Measurements from ENCODE around the gene HLA-DQA1. TPM values are rescaled to one million over a fixed set of nuclear protein-coding genes. Genes with fewer than 3 reads are reported as not detected.

The HLA-DQA1 gene
- total RNA-seq, 1 donor from 2014 or later = not detected

- H3K9me3 ChIP-seq (ENCODE audit: low read depth) = no peaks in the 10 kb centered on the region
- H3K4me3 ChIP-seq = no peak overlapping the region
- no peaks in the 10 kb centered on the region for H3F3A ChIP-seq (ENCODE audit: low read depth)
- H3K36me3 ChIP-seq = no peaks in the 10 kb centered on the region
- H3K27me3 Mint-ChIP-seq (ENCODE audit: insufficient read depth, low read depth) = peaks cover 29% of the 10 kb centered on the region
- H3K9me3 Mint-ChIP-seq = no peaks in the 10 kb centered on the region
- H3K79me2 ChIP-seq (ENCODE audit: low read depth) = no peaks in the 10 kb centered on the region
- H3K4me3 Mint-ChIP-seq = peak overlapping the region; percentile 66
- peaks cover 10% of the 10 kb centered on the region for H3K27me3 ChIP-seq
- peak; percentile 10 for DNase-seq (ENCODE audit: low spot score)
- no peaks in the 10 kb centered on the region for H3K4me1 ChIP-seq
- H3K9ac ChIP-seq = no peak overlapping the region
- peaks cover 2% of the 10 kb centered on the region for H3K36me3 Mint-ChIP-seq
- H3K4me1 Mint-ChIP-seq = peaks cover 11% of the 10 kb centered on the region
- no peak overlapping the region for H3K27ac Mint-ChIP-seq
- no peaks in the 10 kb centered on the region for H4K20me1 ChIP-seq (ENCODE audit: low read depth)
- no peak for TF ChIP-seq EZH2 (IDR thresholded peaks at IDR 0.05)
- TF ChIP-seq EZH2phosphoT487 (IDR thresholded peaks at IDR 0.05) = no peak
- no peak for TF ChIP-seq CTCF (IDR thresholded peaks at IDR 0.05)
- no peak overlapping the region for H3K4me2 ChIP-seq
- H2AFZ ChIP-seq (replicated peaks) = no peak overlapping the region
- H3K27ac ChIP-seq = no peak overlapping the region
These were observed 27.7 kb downstream of the HLA-DQA1 start for GRCh38 chr6:32664827-32665362.

GRCh38 chr6:32665661-32666060, 28.5 kb downstream of the HLA-DQA1 start:
- H3K4me2 ChIP-seq = peak overlapping the region; percentile 72
- no peak for TF ChIP-seq CTCF (IDR thresholded peaks at IDR 0.05)
- no peak for TF ChIP-seq EZH2phosphoT487 (IDR thresholded peaks at IDR 0.05)
- TF ChIP-seq EZH2 (IDR thresholded peaks at IDR 0.05) = no peak

GRCh38 chr6:32666420-32667300, 29.5 kb downstream of the HLA-DQA1 start, which contains the start of gene HLA-DQB1:
TSS of gene HLA-DQB1 (minus strand) at chr6:32666657. CDS start at chr6:32666607, 50 bp downstream.
- H3K27ac ChIP-seq = no peak within 1 kb of the TSS
- Mint-ChIP-seq H3K27ac (no peak within 1 kb of the TSS), H3K4me3 (peak within 1 kb of the TSS; percentile 79), H3K4me1 (peaks cover 11% of the 10 kb centered on the region), H3K27me3 (ENCODE audit: insufficient read depth, low read depth) (peaks cover 28% of the 10 kb centered on the region), H3K36me3 (peaks cover 2% of the 10 kb centered on the region), H3K9me3 (no peaks in the 10 kb centered on the region)
- H3F3A ChIP-seq (ENCODE audit: low read depth) = no peaks in the 10 kb centered on the region
- H3K4me3 ChIP-seq = peak within 1 kb of the TSS; percentile 65
- H3K36me3 ChIP-seq = no peaks in the 10 kb centered on the region
- no peaks in the 10 kb centered on the region for H3K9me3 ChIP-seq (ENCODE audit: low read depth)
- no peaks in the 10 kb centered on the region for H4K20me1 ChIP-seq (ENCODE audit: low read depth)
- H3K79me2 ChIP-seq (ENCODE audit: low read depth) = no peaks in the 10 kb centered on the region
- TF ChIP-seq EZH2 (IDR thresholded peaks at IDR 0.05) (no peak), EZH2phosphoT487 (IDR thresholded peaks at IDR 0.05) (no peak), CTCF (IDR thresholded peaks at IDR 0.05) (no peak)
- peaks cover 10% of the 10 kb centered on the region for H3K27me3 ChIP-seq
- H3K9ac ChIP-seq = no peak within 1 kb of the TSS
- peak within 1 kb of the TSS; percentile 98 for H2AFZ ChIP-seq (replicated peaks)
- H3K4me2 ChIP-seq = peak within 1 kb of the TSS; percentile 72
- DNase-seq (ENCODE audit: low spot score) = peak; percentile 79
- H3K4me1 ChIP-seq = no peaks in the 10 kb centered on the region

More at GRCh38 chr6:32665661-32666060, 28.5 kb downstream of the HLA-DQA1 start:
- no peak for DNase-seq (ENCODE audit: low spot score)
- no peaks in the 10 kb centered on the region for H3F3A ChIP-seq (ENCODE audit: low read depth)
- H2AFZ ChIP-seq (replicated peaks) = no peak overlapping the region
- H4K20me1 ChIP-seq (ENCODE audit: low read depth) = no peaks in the 10 kb centered on the region
- Mint-ChIP-seq H3K4me3 (peak overlapping the region; percentile 79), H3K36me3 (peaks cover 2% of the 10 kb centered on the region), H3K27ac (no peak overlapping the region), H3K27me3 (ENCODE audit: insufficient read depth, low read depth) (peaks cover 28% of the 10 kb centered on the region), H3K4me1 (peaks cover 11% of the 10 kb centered on the region), H3K9me3 (no peaks in the 10 kb centered on the region)
- H3K79me2 ChIP-seq (ENCODE audit: low read depth) = no peaks in the 10 kb centered on the region
- H3K4me3 ChIP-seq = peak overlapping the region; percentile 65
- no peak overlapping the region for H3K9ac ChIP-seq
- no peak overlapping the region for H3K27ac ChIP-seq
- H3K4me1 ChIP-seq = no peaks in the 10 kb centered on the region
- H3K36me3 ChIP-seq = no peaks in the 10 kb centered on the region
- peaks cover 10% of the 10 kb centered on the region for H3K27me3 ChIP-seq
- no peaks in the 10 kb centered on the region for H3K9me3 ChIP-seq (ENCODE audit: low read depth)

Measured in neural progenitor cell (in vitro differentiated cells).